Measurements from ENCODE around the gene NRBF2.

The NRBF2 gene

DNA sequence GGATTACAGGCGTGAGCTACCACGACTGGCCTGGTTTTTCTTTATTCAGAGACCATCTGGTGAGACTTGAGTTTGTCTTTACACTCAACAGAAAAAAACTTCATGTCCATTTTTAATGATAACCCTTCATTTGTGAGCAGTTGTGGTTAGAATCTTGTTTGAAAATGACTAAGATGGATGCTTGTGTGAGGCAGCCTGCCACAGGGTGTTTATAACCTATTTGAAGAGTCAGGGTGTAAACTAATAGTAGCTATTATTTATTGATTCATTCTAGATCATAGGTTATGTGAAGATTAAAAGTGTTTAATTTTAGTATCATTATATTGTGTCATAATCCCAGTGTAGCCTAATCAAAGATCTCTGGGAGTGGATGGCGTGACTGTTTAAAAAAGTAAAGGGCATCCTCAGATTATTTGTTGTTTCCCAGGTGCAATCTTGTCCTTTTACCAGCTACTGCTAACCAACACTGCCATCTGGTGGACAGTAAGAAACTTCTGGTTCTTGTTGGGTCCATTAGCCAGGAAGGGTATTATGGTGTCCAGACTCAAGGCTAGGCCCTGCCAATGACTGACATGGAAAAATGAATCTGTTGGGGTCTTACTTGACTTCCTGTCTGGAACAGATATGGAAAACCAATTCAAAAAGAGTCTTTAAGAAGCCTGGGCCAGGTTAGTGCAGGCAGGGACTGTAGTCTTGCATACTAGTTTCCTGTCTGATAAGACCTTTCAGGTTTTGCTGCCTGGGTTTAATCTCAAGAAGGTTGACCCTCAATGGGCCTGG lies 24.9 kb downstream of the NRBF2 start:
- no peak for DNase-seq (ENCODE audit: low read depth in 2 of 3, low spot score in 2 of 3)

DNA sequence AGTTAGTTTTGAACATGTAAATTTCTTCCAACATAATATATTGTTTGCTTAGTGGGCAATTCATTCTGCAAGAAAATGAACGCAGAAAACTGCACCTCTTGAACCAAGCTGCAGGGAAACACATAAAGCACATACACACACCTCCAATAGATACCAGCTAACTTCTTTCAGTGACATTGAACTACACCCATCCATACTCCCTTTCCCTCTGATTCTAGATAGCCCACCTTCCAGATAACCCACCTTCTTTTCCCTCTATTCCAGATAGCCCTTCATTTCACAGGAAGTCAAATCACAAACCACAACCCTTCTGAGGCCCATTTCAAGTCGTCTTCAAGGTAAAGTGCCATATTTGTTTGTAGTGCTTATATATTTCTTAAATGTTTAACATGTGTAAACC lies 28.5 kb downstream of the NRBF2 start:
- no peak for DNase-seq (ENCODE audit: low read depth in 2 of 3, low spot score in 2 of 3)

- DNase-seq (ENCODE audit: low read depth in 2 of 3, low spot score in 2 of 3), result no peak
Observed at GRCh38 chr10:63164166-63164623, 31.1 kb downstream of the NRBF2 start.

DNA sequence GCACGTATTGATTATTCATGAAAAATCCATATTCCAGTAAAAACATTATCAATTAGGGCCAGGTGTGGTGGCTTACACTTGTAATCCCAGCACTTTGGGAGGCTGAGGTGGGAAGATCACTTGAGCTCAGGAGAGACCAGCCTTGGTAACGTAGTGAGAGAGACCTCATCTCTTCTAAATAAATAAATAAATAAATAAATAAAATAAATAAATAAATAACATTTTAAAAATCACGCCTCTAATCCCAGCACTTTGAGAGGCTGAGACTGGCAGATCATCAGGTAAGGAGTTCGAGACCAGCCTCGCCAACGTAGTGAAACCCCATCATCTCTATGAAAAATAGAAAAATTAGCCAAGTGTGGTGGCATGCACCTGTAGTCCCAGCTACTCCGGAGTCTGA lies 32.1 kb downstream of the NRBF2 start:
- no peak for DNase-seq (ENCODE audit: low read depth in 2 of 3, low spot score in 2 of 3)

- no peak for DNase-seq (ENCODE audit: low read depth in 2 of 3, low spot score in 2 of 3)
Observed at GRCh38 chr10:63166742-63167258, 33.7 kb downstream of the NRBF2 start.

DNA sequence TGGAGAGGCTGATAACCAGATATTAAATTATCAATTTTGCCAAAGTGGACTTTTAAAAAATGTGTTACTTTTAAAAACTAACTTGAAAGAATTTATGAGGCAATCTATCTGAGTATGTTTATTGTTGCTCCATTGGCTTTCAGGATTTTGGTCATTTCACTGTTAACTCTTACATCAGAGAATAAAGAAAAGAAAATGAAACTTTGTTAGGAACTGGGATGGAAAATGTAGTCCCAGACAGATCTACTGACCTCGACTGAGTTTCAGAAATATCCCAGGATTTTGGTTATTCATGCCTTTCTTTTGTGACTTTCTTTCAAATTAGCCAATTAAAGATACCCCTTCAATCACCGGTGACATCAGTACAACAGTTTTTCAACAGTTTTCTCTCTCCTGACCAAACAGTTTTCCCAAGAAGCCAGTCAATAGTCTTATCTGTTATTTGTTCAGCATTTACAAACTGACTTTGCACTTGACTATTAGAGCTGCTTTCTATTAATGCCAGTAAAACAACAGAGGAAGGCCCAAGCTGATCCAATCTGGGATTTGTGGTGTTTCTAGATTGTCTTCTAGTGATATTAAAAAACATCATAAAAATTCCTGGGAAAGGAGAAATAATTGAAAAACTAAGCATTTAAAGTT lies 35.8 kb downstream of the NRBF2 start:
- DNase-seq (ENCODE audit: low read depth in 2 of 3, low spot score in 2 of 3), result no peak

DNA sequence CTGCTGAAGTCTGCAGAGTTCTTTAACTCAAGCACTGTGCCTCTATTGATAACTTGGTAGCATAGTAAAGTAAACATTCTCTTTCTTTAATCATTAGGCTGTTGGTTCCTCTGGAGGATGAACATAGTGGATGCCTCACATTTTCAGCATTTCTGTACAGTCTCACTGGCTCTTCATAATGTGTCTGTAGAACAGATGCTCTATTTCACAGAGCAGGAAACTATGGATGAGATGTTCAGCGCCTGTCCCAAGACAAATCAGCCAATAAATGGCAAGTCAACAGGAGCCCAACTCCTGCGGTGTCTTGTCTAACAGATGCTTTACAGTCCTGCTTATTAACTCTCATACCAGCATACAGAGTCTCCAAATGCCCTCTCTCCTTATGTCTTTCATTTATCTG lies 36.5 kb downstream of the NRBF2 start:
- DNase-seq (ENCODE audit: low read depth in 2 of 3, low spot score in 2 of 3), result no peak

GRCh38 chr10:63171255-63171855 lies 38.2 kb downstream of the NRBF2 start:
- DNase-seq (ENCODE audit: low read depth in 2 of 3, low spot score in 2 of 3), result no peak

DNA sequence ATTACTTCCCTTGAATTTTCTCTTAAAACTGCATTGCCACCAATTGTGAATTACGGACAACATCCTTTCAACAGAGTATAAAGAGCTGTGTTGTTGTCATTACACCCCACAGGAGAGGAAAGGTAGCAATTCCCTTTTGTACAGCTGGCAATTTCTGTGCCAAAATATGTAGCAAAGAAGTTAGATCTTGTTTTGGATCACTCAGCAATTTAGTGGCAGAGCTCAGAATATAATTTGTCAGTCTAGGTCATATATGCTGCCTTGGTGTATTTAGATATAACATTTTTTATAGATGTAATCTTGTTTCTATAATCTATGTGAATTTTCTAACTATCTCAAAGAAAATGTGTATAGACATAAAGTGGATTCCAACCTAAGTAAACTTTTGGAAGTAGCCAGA lies 38.8 kb downstream of the NRBF2 start:
- no peak for DNase-seq (ENCODE audit: low read depth in 2 of 3, low spot score in 2 of 3)

- no peak for DNase-seq (ENCODE audit: low read depth in 2 of 3, low spot score in 2 of 3)
Observed at GRCh38 chr10:63173468-63174232, 40.5 kb downstream of the NRBF2 start.

GRCh38 chr10:63175534-63175933 lies 42.4 kb downstream of the NRBF2 start:
- no peak for DNase-seq (ENCODE audit: low read depth in 2 of 3, low spot score in 2 of 3)

- DNase-seq (ENCODE audit: low read depth in 2 of 3, low spot score in 2 of 3), result no peak
Observed at GRCh38 chr10:63192826-63193225, 59.7 kb downstream of the NRBF2 start.

GRCh38 chr10:63197344-63198092 lies 64.4 kb downstream of the NRBF2 start:
- no peak for DNase-seq (ENCODE audit: low read depth in 2 of 3, low spot score in 2 of 3)

GRCh38 chr10:63199716-63200115 lies 66.6 kb downstream of the NRBF2 start:
- no peak for DNase-seq (ENCODE audit: low read depth in 2 of 3, low spot score in 2 of 3)

GRCh38 chr10:63200431-63200830 lies 67.3 kb downstream of the NRBF2 start:
- no peak for DNase-seq (ENCODE audit: low read depth in 2 of 3, low spot score in 2 of 3)

- no peak for DNase-seq (ENCODE audit: low read depth in 2 of 3, low spot score in 2 of 3)
Observed at GRCh38 chr10:63201118-63201517, 68.0 kb downstream of the NRBF2 start.
